Ramos (cell line): ENCODE data around the gene MLC1.

Experiments
- in situ Hi-C: fragments of 300-500 bp; cut with MboI; formaldehyde crosslinking; loops from one replicate; pipeline ENCODE4 v1.14.3; 2022; ENCODE audit warnings: low sequenced_read_pairs; ENCODE audit not compliant: unreplicated experiment

The MLC1 gene

DNA sequence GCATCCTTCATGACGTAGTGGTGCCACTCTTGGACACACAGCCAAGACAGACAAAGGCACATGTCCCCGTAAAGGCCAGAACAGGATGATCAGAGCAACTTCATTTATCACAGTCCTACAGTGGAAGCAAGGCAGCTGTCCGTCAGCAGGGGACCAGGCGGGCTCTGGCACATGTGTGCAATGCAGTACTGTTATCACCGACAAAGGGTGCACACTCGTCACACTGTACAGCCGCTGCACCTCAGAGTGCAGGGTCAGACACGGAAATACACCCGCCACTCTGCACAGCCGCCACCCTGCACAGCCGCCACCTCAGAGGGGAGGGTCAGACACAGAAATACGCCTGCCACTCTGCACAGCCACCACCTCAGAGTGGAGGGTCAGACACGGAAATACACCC lies 59.2 kb downstream of the MLC1 start:
- in situ Hi-C loops = no loop called here

- in situ Hi-C loops = no loop called here
These were observed 62.9 kb downstream of the MLC1 start for GRCh38 chr22:50022171-50022819.

GRCh38 chr22:50020606-50021005 lies 64.6 kb downstream of the MLC1 start:
- in situ Hi-C loops = no loop called here

DNA sequence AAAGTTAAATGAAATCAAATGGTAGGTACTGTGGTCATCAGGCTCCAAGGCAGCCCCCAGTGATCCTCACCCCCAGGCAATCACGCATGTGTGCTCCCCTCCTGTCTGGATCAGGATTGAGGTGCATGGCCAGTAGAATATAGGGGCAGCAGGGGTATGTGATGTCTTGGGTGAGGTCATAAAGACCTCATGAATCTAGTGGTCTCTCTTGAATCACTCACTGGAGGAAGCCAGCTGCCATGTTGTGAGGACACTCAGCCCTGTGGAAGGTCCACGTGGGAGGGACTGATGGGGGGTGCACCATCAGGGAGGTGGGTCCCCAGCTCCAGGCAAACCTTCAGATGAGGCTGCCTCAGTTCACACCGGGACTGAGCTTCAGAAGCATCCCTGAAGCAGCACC lies 65.9 kb downstream of the MLC1 start:
- in situ Hi-C loops = no loop called here

DNA sequence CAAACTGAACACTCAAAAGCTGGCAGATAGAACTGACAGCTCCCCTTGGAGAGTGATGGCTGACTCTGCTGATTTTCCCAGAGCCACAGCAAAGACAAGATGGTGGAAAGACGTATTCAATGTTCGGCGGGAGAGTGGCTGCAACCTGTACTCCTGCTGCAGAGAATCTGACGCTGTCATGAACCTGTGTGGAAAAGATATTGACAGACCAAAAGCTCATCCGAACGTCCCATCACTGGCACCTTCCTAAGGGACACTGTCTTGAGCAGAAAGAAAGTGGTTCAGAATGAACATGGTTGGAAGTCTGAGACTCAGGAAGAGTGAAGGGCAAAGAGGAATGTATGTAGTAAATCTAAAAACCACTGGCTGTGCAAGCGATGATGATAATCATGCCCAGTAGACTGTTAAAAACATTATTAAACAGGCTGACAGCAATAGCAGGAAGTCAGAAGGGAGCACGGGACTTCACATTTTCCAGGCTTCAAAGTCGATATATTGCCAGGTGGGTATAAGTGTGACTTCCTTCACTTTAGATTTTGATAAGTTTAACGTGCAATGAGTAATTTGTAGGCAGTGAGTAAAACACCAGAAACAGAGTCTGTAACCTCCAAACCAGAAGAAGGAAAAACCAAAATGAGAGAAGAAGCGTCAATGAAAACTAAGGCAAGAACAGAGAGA lies 66.5 kb downstream of the MLC1 start:
- in situ Hi-C loops = no loop called here

DNA sequence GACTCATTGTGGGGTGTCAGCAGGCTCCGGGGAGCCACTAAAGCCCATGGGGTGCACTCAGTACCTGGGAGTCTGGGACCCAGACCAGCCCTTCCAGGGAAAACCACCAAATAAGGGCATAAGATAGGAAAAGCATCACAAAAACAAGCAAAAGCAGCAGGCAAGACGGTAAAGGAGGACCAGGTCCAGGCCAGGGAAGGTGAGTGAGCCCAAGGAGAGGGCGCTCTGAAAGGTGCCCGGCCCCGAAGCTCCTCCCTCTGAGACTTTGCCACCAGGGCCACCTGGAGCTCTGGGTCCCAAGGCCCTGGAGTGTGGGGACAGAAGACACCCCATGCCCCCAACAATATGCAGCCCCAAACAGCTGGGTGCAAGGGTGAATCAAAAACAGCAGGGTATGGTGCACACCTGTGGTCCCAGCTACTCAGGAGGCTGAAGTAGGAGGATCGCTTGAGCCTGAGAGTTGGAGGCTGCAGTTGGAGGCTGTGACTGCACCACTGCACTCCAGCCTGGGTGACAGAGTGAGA lies 67.5 kb downstream of the MLC1 start:
- in situ Hi-C loops = no loop called here

- in situ Hi-C loops = no loop called here
These were observed 68.1 kb downstream of the MLC1 start for GRCh38 chr22:50016988-50017700.

DNA sequence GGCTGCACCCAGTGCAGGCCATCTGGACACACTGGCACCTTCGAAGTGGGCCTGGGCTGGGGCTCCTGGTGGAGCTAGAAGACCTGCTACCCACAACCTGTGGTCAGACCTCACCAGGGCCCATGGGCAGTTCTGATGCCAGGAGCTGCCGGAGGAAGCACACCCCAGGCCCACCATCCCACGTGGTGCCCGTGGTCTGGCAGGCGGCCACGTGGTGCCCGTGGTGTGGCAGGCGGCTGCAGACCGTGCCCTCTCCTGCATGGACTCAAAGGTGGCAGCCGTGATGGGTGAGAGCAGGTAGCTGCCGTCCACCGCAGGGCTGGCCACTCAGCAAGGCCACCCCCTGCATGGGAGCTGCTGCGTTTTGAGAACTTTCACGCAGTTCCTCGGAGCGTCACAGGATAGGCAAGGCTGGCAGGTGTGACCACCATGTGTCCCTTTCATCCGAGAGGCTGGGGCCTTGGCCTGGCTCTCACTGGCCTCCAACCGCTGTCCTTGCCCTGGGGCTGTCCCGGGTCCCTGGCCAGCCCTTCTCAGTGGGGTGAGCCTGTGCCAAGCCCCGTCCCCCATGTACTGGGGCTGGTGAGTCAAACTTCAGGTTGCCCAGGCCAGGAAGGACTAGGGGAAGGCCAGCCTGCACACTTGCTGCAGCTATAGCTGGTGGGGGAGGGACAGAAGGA lies 68.8 kb downstream of the MLC1 start:
- in situ Hi-C loops = no loop called here

DNA sequence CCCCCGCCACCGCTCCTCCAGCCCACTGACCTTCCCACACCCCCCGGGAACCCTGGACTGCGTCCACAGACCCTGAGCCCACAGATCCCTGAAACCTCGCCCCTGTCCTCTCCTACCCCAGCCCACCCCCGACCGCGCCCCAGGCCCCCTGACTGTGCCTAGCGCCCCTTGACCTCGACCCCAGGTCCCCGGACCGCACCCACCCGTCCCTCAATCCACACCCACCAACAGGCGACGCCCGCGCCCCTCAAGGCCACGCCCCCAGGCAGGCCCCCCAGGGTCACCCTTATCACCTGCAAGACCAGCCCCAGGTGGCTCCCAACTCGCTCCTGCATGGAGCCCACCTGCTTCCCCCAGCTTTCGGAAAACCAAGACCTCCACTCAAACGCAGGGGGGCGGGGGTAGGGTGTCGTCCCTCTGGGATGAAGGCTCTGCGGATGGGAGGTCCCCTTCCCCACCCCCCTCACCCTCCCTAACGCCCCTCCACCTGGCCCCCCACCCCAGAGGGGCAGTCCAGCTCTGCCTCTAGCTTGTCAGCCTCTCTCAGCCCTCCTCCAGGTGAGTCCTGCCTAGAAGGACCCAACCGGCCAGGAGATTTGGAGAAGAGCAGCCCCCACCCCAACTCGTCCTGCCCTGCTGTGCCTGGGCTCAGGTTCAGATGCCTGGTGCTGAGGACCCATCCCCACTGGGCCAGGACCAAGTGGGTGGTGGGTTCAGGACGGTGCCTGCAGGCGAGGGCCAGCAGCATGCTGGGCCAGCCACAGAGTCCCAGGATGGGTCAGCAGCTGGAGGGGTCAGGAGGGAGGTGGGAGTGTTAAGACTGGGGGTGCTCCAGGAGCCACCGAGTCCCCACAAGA lies 69.5 kb downstream of the MLC1 start:
- in situ Hi-C loops = no loop called here

GRCh38 chr22:50014655-50015401 lies 70.4 kb downstream of the MLC1 start:
- in situ Hi-C loops = no loop called here

DNA sequence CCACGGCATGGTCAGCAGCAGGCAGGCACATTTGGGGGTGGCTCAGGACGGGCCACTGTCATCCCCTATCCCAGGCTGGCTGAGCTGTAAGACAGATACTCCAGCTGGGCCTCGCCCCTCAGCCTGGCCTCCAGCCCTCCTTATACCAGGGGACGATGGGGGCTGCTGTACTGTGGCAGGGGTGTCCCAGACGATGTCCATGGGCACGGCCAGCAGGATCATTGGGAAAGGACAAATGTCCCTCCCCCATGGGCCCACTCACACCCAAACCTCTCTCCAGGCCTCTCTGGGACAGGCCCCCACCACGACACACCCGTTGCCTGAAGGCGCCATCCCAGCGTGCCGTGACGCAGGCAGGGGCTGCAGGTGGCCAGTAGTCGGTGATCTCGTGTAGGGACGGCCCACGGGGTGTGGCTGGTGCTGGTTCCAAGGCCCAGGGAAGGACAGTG lies 71.1 kb downstream of the MLC1 start:
- in situ Hi-C loops = no loop called here

DNA sequence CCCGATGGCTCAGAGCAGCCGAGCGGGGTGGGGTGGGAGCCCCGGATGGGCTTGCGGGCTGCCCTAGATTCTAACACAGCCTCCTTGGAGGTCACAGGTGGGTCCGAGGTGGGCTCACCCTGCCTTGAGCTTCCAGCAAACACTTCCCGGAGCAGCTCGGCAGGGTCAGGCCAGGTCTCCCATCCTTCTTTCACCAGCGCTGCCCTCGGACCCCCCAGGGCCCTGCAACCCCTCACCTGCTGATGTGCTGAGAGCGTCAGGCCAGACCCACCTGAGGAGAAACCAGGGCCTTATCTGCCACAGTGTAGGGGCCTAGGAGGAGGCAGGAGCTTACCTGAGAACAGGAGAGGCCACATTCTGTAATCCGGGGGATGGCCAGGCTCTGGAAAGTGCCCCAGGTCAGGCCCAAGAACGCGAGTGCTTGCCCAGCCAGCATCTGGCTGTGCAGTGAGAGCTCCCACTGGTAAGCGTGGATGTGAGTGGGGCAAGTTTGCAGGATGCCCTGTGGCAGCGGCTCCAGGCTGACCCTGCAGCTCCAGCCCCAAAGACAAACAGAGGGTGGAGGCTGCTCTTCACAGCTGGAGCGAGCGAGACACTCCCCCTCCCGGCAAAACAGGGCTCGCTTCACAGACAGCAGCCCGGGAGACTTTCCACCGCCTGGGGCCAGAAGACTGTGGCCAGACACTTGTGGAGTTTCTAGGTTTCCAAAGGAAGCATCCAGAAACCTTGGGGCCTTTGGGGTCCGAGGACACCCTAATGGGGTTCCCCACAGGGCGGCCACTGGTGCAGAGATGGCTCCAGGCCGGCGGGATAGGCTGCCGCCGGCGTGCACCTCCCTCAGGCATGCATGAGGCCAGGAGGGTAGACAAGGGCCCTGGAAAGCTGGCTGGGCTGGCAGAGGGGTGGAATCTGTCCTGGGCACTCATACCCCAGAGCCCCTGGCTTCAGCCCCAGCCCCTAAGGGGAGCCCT lies 72.7 kb downstream of the MLC1 start, which contains the start of gene IL17REL:
TSS of gene IL17REL (minus strand) at position 555 of the 971 bp plus-strand sequence. CDS start at position 436, 119 bp downstream.
- in situ Hi-C loops = no loop called here

- in situ Hi-C loops = no loop called here
These were observed 73.6 kb downstream of the MLC1 start for GRCh38 chr22:50011447-50012210.

- in situ Hi-C loops = no loop called here
These were observed 74.4 kb downstream of the MLC1 start for GRCh38 chr22:50010676-50011446.

GRCh38 chr22:50009765-50010675 lies 75.2 kb downstream of the MLC1 start:
- in situ Hi-C loops = no loop called here
